Stimulated activated effector memory CD8-positive, alpha-beta T cell treated with anti-CD3 and anti-CD28 coated beads, Interleukin-12 subunit alpha, Interleukin-12 subunit beta, amount 100 ng/mL, for 72 hours (primary cell): ENCODE results near the gene KDM3A.

Experiments used
- ATAC-seq: fragments of 150-1000 bp; cut with Tn5 transposase; 2 replicates; pipeline ENCODE4 v1.10.0; 2021
- DNase-seq, 2 donors: peaks; one replicate each; pipeline ENCODE4 v3.0.0; 2021 to 2022; ENCODE audit warnings: low spot score in 2 of 2
- H3K27ac Mint-ChIP-seq: one replicate; pipeline ENCODE4 v1.8.0; 2022; ENCODE audit warnings: mild to moderate bottlenecking, mixed read lengths
- H3K36me3 Mint-ChIP-seq: one replicate; pipeline ENCODE4 v1.8.0; 2022; ENCODE audit warnings: mild to moderate bottlenecking, mixed read lengths
- H3K4me1 Mint-ChIP-seq: one replicate; pipeline ENCODE4 v1.8.0; 2022; ENCODE audit warnings: mixed read lengths
- H3K4me3 Mint-ChIP-seq: one replicate; pipeline ENCODE4 v1.8.0; 2022; ENCODE audit warnings: mild to moderate bottlenecking, mixed read lengths
- H3K9me3 Mint-ChIP-seq: one replicate; pipeline ENCODE4 v1.8.0; 2022; ENCODE audit warnings: mixed read lengths

The KDM3A gene, protein sequence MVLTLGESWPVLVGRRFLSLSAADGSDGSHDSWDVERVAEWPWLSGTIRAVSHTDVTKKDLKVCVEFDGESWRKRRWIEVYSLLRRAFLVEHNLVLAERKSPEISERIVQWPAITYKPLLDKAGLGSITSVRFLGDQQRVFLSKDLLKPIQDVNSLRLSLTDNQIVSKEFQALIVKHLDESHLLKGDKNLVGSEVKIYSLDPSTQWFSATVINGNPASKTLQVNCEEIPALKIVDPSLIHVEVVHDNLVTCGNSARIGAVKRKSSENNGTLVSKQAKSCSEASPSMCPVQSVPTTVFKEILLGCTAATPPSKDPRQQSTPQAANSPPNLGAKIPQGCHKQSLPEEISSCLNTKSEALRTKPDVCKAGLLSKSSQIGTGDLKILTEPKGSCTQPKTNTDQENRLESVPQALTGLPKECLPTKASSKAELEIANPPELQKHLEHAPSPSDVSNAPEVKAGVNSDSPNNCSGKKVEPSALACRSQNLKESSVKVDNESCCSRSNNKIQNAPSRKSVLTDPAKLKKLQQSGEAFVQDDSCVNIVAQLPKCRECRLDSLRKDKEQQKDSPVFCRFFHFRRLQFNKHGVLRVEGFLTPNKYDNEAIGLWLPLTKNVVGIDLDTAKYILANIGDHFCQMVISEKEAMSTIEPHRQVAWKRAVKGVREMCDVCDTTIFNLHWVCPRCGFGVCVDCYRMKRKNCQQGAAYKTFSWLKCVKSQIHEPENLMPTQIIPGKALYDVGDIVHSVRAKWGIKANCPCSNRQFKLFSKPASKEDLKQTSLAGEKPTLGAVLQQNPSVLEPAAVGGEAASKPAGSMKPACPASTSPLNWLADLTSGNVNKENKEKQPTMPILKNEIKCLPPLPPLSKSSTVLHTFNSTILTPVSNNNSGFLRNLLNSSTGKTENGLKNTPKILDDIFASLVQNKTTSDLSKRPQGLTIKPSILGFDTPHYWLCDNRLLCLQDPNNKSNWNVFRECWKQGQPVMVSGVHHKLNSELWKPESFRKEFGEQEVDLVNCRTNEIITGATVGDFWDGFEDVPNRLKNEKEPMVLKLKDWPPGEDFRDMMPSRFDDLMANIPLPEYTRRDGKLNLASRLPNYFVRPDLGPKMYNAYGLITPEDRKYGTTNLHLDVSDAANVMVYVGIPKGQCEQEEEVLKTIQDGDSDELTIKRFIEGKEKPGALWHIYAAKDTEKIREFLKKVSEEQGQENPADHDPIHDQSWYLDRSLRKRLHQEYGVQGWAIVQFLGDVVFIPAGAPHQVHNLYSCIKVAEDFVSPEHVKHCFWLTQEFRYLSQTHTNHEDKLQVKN (N-terminal part only)

DNA sequence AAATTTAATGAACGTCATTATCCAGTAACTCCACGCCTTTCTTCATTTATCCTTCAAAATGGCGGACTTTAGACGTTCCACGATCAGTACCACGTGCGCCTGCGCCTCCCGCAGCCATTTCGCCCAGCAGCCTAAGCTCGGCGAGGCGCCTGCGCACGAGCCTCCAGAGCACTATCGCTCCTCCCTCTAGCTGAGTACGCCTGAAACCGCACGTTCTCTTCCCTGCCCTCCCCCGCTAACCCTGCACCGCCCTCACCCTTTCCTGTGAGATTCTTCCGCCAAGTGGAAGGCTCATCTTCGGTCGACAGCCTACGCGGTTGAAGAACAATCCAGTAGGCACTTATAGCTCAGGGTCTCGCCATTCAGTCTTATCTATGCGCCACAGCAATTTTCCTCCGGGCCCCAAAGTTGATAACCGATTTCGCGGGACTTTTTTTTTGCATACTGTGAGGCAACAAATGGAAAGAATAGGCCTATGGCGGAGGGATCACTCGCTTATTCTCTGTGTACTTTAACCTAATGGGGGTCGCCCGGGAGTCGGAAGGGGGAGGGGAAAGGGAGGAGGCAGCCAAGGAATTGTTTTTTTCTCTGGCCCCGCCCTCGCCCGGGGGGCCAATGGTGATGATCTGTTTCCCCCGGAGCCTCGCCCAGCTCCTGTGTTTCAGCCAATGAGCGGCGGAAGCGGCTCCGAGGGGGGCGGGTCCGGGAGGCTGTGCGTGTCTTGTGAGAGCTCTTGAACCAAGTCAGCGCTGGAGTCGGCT, at the start of gene KDM3A:
TSS of gene KDM3A (plus strand) at position 741 of the 761 bp plus-strand sequence. CDS start 677 bp downstream, outside the sequence.
- H3K4me1 Mint-ChIP-seq = peaks cover 49% of the 10 kb centered on the region
- peak; percentile 93 to 99 for DNase-seq
- H3K36me3 Mint-ChIP-seq = peaks cover 57% of the 10 kb centered on the region
- H3K9me3 Mint-ChIP-seq = peaks cover 21% of the 10 kb centered on the region
- H3K4me3 Mint-ChIP-seq = peak within 1 kb of the TSS; percentile 83
- H3K27ac Mint-ChIP-seq = peak within 1 kb of the TSS; percentile 99
- peak; percentile 93 for ATAC-seq

GRCh38 chr2:86392873-86393518, 48.2 kb upstream of the KDM3A start:
- Mint-ChIP-seq H3K4me3 (no peak overlapping the region), H3K4me1 (no peaks in the 10 kb centered on the region), H3K36me3 (no peaks in the 10 kb centered on the region), H3K9me3 (peaks cover 2% of the 10 kb centered on the region), H3K27ac (no peak overlapping the region)
- DNase-seq (no peak), ATAC-seq (no peak)

GRCh38 chr2:86393521-86394491, 47.4 kb upstream of the KDM3A start:
- Mint-ChIP-seq H3K36me3 (no peaks in the 10 kb centered on the region), H3K4me3 (no peak overlapping the region), H3K27ac (no peak overlapping the region), H3K9me3 (peaks cover 2% of the 10 kb centered on the region), H3K4me1 (no peaks in the 10 kb centered on the region)
- no peak for DNase-seq
- no peak for ATAC-seq

- no peak overlapping the region for H3K27ac Mint-ChIP-seq
- peaks cover 2% of the 10 kb centered on the region for H3K9me3 Mint-ChIP-seq
- ATAC-seq (peak; percentile 46), DNase-seq (no peak)
- no peaks in the 10 kb centered on the region for H3K4me1 Mint-ChIP-seq
- no peak overlapping the region for H3K4me3 Mint-ChIP-seq
- H3K36me3 Mint-ChIP-seq = no peaks in the 10 kb centered on the region
Observed at GRCh38 chr2:86396291-86396785, 44.8 kb upstream of the KDM3A start.

DNA sequence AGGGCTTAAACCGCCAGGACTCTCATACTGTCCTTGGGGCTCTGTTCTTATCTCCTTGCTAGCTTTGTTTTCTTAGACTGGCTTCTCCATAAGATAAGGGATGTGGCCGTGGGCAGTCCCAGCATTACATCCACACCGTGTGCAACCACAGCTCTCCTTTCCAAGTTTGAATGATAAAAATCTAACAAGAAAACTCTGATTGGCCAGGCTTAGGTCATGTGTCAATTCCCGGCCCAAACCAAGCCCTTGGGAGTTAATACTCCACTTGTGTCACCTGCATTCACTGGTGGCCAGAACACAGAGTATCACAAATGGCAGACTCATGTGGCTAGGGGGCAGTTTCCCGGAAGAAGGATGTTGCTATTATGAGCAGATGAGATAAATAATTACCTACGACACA, 43.2 kb upstream of the KDM3A start:
- DNase-seq = no peak
- no peak overlapping the region for H3K27ac Mint-ChIP-seq
- ATAC-seq = no peak

GRCh38 chr2:86398500-86399474, 42.4 kb upstream of the KDM3A start:
- no peak for DNase-seq
- Mint-ChIP-seq H3K9me3 (no peaks in the 10 kb centered on the region), H3K4me3 (no peak overlapping the region), H3K4me1 (no peaks in the 10 kb centered on the region), H3K27ac (no peak overlapping the region), H3K36me3 (no peaks in the 10 kb centered on the region)
- ATAC-seq = no peak

More for the DNA sequence above, 43.2 kb upstream of the KDM3A start:
- H3K4me1 Mint-ChIP-seq = no peaks in the 10 kb centered on the region
- no peak overlapping the region for H3K4me3 Mint-ChIP-seq
- H3K9me3 Mint-ChIP-seq = no peaks in the 10 kb centered on the region
- no peaks in the 10 kb centered on the region for H3K36me3 Mint-ChIP-seq

DNA sequence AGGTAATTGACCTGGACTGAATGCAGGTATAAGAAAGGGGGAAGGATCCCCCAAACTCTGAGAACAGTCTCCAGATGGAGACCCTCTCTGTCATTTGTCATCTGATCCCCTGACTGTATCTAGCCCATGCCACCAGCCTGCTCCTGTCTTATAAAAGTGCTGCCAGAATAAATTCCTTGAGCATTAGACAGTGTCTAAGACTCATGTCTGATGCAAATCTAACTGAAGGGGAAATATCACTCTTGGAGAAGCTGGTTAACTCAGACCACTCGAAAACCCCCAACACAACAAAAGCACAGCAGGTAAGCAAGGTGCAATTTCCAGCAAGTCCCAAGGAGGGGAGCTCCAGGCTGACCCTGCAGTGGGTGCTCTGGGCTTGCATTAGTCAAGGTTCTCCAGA, 40.9 kb upstream of the KDM3A start:
- H3K9me3 Mint-ChIP-seq = no peaks in the 10 kb centered on the region
- H3K4me3 Mint-ChIP-seq = no peak overlapping the region
- DNase-seq (no peak), ATAC-seq (no peak)
- H3K4me1 Mint-ChIP-seq = no peaks in the 10 kb centered on the region
- no peaks in the 10 kb centered on the region for H3K36me3 Mint-ChIP-seq
- H3K27ac Mint-ChIP-seq = no peak overlapping the region

DNA sequence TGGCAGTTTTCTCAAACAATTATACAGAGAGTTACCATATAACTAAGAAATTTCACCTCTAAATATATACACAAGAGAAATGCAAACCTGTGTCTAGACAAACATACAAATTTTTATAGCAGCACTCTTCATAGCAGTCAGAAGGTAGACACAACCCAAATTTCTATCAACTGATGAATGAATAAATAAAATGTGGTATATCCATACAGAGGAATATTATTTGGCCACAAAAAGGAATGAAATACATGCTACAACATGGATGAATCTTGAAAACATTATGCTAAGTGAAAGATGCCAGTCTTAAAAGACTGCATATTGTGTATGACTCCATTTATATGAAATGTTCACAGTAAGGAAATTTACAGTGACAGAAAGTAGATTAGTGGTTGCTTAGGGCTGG, 30.6 kb upstream of the KDM3A start:
- H3K36me3 Mint-ChIP-seq = no peaks in the 10 kb centered on the region
- H3K4me3 Mint-ChIP-seq = no peak overlapping the region
- H3K9me3 Mint-ChIP-seq = peaks cover 2% of the 10 kb centered on the region
- DNase-seq = no peak
- no peak overlapping the region for H3K27ac Mint-ChIP-seq
- no peaks in the 10 kb centered on the region for H3K4me1 Mint-ChIP-seq
- ATAC-seq = no peak

DNA sequence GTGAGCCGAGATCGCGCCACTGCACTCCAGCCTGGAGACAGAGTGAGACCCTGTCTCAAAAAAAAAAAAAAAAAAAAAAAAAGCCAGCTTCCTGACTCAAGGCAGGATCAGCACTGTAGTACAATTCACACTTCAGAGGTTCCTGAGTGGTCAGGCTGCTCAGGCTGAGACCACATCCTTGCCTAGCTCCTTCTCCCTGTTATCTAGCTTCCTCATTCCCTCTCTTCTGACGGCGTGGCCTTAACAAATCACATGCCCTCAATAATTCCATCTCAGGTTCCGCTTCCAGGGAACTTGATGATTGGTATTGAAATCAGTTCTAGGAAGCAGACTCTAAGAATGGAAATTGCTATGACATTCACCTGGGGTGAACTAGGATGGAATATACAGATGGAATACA, 29.8 kb upstream of the KDM3A start:
- Mint-ChIP-seq H3K9me3 (peaks cover 2% of the 10 kb centered on the region), H3K4me3 (no peak overlapping the region), H3K27ac (no peak overlapping the region), H3K36me3 (no peaks in the 10 kb centered on the region), H3K4me1 (no peaks in the 10 kb centered on the region)
- ATAC-seq (no peak), DNase-seq (no peak)

DNA sequence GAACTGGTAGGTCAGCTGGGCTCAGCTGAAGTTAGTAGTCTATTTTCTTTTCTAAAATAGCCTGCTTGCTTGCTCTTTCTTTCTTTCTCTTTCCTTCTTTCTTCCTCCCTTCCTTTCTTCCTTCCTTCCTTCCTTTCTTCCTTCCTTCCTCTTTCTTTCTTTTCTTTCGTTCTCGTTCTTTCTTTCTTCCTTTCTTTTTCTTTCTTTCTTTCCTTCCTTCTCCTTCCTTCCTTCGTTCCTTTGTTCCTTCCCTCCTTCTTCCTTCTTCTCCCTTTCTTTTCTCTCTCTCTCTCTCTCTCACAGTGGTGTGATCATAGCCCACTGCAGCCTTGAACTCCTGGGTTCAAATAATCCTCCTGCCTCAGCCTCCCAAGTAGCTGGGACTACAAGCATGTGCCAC, 29.2 kb upstream of the KDM3A start:
- H3K4me3 Mint-ChIP-seq = no peak overlapping the region
- no peak for ATAC-seq
- no peaks in the 10 kb centered on the region for H3K36me3 Mint-ChIP-seq
- H3K4me1 Mint-ChIP-seq = no peaks in the 10 kb centered on the region
- peaks cover 2% of the 10 kb centered on the region for H3K9me3 Mint-ChIP-seq
- no peak for DNase-seq
- H3K27ac Mint-ChIP-seq = no peak overlapping the region

GRCh38 chr2:86413296-86414094, 27.7 kb upstream of the KDM3A start:
- ATAC-seq (no peak), DNase-seq (no peak)
- Mint-ChIP-seq H3K4me3 (no peak overlapping the region), H3K36me3 (no peaks in the 10 kb centered on the region), H3K9me3 (peaks cover 2% of the 10 kb centered on the region), H3K4me1 (no peaks in the 10 kb centered on the region), H3K27ac (no peak overlapping the region)

DNA sequence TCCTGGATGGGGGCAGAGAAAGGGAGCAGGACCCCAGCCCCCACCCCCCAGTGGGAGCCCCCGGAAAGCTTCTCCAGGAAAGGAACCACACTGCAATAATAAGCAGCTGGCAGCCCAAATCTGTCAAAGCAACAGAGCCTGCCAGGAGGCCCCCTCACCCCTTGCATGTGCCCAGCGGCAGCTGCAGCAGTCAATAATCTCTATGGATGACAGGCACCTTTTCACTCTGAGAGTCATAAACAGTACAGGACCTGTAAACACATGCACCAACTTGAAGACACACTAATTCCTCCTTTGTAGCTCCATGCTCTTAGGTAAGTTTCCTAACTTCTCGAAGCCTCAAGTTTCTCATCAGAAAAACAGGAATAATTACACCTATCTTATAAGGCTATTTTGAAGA, 26.2 kb upstream of the KDM3A start:
- DNase-seq = no peak
- Mint-ChIP-seq H3K27ac (no peak overlapping the region), H3K4me1 (no peaks in the 10 kb centered on the region), H3K4me3 (no peak overlapping the region), H3K9me3 (peaks cover 2% of the 10 kb centered on the region), H3K36me3 (no peaks in the 10 kb centered on the region)
- ATAC-seq = no peak
